Measurements from ENCODE around the gene JUN. TPM values are rescaled to one million over a fixed set of nuclear protein-coding genes. Genes with fewer than 3 reads are reported as not detected.

The JUN gene
- polyA plus RNA-seq, 4 donors = 55.4 to 214 (median 88.0) TPM

DNA sequence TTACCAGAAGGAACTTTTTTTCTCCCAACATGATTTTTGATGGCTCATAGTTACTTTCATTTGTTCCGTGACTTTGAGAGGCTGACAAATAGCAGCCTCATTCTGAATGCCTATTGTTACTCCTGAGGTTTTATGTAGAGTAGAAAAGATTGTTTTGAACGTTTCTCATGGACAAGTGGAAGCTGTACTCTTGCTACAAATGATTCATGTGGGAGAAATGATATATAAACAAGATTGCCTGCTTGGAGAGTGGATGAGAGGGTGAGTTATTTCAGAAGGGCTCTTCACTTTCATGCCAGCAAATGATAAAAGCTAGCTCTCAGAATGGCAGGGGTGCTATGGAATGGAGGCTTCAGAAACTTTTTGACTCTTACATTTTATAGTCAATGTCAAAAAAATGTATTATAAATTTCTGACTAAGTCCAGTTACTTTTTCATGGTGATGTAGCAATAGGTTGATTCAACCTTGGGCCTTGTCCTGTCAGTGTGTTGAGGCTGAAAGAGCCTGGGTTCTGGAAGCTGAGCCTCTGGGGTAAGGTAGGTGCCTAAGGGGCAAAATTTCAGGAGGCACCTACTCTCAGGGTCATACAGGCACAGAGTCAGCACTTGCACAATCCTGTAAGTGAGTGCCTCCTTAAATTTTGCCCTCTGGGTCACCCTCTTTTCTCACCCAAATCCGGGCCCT is 19.4 kb downstream of the JUN start:
- DNase-seq (ENCODE audit: low read depth in 4 of 4, low spot score in 2 of 4) = no peak

DNA sequence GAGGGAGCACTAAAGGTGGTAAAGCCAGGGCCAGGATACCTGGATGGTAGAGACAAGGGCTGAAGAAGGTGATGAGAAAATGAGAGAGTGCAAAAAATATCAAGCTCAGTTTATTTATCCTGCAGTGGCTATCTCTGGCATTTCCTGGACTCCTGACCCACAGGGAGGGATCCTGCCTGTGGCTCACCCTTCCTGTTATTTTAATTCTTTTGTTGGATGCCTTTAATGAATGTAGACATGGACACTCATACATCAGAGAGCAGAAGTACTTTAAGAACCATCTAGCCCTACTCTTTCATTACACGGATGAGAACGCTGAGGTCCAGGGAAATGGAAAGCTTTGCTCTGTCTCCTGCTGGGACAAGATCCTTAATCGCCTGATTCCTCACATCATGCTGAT is 20.6 kb downstream of the JUN start:
- DNase-seq (ENCODE audit: low read depth in 4 of 4, low spot score in 2 of 4) = no peak

DNA sequence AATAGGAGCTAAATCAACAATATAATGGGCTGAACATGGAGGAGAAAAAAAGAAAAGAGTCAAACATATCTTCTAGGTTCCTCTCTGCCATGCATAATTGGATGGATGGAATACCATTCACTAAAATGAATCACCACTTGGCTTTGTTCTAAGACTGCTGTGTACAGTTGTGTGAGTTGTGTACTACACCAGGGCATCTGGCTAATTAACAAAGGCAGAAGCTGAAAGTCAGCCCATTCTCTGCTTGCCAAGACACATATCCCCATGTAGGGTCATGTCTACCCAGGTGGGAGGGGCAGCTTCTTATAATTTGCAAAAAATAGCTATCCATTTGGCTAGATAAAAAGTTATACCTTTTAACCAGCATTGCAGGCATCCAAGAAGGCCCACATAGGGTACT is 21.0 kb downstream of the JUN start:
- no peak for DNase-seq (ENCODE audit: low read depth in 4 of 4, low spot score in 2 of 4)

DNA sequence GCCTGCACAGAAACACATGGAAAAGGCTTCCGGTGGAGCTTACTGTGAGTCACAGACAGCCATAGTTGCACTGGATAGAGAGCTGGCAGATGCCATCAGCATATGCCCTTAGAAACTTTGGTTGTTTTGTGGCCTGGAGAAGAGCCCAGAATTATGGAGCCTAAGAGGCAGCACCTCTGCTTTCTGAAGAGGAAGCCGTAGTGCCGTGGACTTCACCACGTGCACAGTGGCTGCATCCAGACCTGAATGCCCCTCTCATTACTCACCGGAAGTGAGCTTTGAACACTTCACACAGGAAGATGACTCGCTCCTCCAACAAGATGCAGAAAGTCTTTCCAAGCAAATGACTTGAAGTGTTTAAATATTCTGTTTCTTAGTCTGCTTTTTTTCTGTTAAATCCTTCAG is 28.4 kb downstream of the JUN start:
- no peak for DNase-seq (ENCODE audit: low read depth in 4 of 4, low spot score in 2 of 4)

DNA sequence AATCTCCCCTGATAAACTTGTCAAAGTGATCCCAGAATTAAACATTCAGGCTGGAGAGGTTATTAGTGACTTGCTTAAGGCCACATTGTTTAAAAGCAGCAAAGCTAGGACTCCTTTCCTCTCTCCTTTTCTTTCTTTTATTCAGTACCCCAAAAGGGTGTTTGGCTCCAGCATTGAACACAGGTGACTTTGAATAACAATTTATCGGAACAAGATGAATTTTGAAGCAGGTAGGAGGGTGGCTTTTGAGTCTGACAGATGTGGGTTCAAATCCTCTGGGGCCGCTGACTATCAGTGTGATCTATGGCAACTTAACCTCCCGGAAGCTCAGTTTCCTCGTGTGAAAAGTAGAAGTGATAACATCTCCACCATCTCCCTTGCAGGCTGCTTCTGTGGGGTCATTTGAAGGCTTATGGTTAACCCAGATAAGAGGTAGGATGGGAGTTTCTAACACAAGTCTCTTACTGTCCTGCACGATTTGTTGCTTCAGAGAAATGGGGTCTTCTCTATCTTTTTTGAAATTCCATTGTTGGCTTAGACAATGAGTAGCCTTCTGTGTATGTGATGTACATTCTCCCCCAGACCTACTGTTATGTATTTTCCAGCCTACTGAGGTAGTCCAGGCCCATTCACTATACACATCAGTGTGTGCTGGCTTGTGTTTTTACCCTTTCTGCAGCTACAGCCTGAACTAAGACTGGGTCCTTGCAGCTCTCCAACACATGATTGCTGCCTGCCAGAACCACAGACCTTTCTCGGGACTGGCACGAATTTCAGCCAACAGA is 29.0 kb downstream of the JUN start:
- no peak for DNase-seq (ENCODE audit: low read depth in 4 of 4, low spot score in 2 of 4)

DNA sequence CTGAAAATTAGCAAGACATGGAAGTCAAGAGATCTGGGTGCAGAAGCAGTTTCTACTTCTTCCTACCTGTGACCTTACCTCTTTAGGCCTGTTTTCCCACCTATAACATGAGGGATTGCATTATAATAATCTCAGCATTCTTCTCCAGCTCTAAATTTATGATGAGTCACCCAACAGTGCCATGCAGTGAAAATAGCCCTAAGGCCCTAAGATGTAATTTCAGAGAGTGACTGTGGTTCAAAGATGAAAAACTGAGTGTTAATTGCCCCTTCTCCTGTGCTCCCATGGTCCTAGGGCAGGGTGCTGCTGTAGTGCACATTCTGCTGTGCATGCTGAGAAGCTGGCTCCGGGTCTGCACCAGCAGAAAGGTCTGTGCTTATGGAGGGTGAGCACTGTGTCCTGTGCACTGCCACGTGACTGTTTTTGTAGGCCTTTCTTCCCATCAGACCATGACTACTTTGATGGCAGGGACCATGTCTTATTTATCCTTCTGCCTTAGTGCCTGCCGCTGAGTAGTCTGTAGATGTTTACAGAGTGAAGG is 29.7 kb downstream of the JUN start:
- DNase-seq (ENCODE audit: low read depth in 4 of 4, low spot score in 2 of 4) = no peak

DNA sequence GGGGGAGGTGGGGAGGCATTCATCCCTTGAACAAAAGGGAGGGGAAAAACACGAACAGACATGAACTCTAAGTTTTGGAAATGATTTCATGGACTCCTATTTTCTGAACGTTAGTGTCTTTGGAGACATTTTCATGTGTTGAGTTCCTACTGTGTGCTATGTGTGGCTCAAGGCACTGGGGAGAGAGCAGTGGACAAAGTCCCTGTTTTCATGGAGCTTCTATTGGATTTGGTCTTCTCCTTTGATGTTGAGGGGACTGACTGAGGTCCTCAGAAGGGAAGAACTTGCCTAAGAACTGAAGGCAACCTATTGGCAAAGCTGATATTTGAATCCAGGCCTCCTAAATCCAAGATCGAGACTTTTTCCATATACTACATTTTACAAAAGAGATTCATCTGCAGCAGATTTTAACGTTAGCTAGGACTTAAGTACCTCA is 30.4 kb downstream of the JUN start:
- DNase-seq (ENCODE audit: low read depth in 4 of 4, low spot score in 2 of 4) = no peak

DNA sequence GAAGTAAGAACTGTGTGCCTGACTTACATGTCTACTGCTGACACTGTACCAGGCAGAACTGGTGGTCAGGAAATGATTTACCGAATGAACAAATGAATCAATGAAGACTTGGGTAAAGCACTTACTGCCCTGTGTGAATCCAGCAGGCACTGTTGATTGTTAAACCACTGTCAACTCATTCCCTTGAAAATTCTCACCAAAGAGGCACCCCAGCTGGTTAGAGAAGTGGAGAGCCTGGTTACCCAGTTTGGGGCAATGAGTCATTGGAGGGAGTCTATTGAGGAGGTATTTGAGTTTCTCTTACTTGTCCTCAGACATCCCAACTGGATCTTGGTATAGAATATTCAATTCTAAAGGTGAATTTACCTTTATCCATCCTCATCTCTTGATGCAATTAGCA is 34.2 kb downstream of the JUN start:
- DNase-seq (ENCODE audit: low read depth in 4 of 4, low spot score in 2 of 4) = no peak

DNA sequence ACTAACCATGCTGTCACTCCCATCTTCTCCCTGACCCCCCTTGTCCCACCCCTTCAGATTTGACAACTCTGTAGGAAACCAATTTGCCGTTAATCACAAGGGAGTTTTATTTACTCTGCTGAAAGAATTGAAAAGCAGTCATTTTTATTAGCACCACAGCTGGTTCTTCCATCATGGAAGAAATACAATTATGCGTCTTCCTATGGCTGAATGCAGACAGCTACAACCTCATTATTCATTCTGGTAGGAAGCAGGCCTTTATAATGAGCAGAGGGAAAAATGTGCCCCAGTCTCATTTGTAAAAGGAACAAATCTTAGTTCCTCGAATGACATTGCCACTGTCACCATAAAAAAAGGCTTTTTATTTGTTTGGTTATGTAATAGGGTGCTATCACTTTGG is 35.2 kb downstream of the JUN start:
- DNase-seq (ENCODE audit: low read depth in 4 of 4, low spot score in 2 of 4) = peak in 1 of 4 donors; percentile 14

DNA sequence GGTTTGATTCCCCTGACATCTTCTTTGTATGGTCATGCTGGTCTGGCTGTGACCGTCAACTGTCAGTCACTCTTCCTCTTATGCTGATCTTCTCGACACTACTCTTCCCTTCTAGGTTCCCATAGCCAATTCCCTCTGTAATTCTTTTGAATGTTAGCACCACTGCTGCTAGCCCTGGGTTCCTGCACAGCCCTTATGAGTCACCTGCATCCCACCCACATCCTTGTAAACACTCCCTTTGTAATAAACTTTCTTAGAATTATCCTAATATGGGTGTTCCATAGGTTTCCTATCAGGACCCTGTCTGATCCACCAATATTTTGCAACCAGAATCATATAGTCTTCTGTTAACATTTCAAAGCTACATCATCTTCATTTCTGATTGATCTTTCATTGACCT is 37.1 kb downstream of the JUN start:
- DNase-seq (ENCODE audit: low read depth in 4 of 4, low spot score in 2 of 4) = no peak

DNA sequence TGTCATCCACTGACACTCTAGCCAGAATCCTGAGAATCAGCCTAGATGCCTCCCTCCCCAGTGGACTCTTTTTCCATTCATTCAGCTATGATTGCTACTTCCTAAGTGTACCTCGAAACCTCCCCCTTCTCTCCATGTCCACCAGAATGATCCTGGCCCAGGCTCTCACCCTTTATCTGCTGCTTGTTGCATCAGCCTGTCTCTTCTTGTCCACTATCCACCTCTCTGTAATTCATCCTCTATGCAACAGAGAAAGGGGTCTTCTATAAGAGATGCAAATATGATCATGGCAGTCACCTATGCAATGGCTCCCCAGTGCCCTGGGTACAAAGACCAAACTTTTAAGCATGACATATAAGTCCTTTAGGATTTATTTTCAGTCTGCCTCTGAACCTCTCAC is 37.7 kb downstream of the JUN start:
- no peak for DNase-seq (ENCODE audit: low read depth in 4 of 4, low spot score in 2 of 4)

DNA sequence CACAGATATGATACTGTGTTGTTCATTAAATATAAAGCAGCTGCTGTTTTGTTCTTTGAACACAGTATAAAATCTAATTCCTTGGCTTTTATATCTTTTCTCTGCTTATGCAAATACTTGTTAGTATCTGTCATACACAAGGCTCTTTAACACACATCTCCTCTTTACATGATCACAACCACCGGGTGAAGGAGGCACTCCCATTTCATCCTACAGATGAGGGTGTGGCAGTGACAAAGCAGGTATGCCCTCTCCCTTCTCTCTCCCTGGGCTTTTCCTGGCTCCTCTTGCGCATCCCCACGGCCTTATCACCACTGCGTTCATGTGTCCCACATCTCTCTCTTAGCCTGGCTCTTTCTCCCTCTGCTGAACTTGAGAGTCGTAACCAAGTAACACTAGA is 38.2 kb downstream of the JUN start:
- DNase-seq (ENCODE audit: low read depth in 4 of 4, low spot score in 2 of 4) = no peak

DNA sequence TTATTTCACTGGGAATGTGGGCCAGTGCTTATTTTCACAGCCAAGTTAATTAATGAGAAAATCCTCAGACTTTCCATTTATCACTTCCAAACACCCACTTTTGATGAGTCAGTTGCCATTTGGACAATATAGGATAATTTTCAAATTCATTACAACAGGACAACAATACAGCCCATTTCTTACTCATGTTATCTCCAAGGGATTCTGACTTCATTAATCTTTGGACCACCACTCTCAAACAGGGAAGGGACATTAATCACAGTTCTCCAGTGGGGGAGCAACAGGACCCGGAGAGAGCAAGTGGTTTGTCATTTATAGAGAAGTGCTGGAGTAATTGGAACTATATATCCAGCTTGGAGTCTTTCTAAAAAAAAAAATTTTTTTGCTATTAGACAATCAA is 38.7 kb downstream of the JUN start:
- DNase-seq (ENCODE audit: low read depth in 4 of 4, low spot score in 2 of 4) = no peak

DNA sequence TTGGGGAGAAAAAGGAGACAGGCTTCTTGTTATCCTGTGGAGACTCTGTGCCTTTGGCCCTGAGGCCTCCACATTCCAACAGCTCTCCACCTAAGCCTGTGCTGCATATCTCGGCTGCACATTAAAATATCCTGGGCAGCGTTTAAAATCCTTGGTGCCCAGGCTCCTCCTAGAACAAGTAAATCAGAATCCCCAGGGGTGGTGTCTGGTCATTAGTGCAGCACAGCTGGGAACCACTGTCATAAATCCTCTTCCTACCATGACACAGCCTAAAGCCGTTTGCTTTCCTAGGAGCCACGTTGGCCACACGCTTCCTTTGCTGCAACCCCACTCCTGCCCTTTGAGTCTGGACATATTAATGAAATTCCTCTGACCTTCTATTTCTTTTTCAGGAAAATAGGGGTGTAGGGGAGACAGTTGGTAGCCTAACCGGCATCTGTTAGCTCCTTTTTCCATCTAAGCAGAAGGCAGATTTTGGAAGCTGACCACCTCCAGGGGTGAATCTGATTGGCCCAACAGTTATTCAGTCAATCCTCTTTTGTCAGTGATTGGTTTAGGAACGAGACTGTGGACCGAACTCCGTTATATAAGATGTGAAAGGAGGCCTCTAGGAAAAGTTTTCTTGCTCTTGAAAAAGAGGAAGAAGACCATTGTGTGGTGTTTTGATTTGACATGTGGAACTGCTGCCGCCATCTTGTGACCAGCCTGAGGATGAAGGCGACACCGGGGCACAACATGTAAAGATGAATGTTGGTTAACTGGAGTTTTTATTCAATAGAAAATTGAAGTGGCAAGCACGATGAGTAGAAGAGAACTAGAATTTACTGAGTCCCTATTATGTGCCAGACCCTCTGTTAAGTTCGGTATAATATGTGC is 41.9 kb downstream of the JUN start:
- no peak for DNase-seq (ENCODE audit: low read depth in 4 of 4, low spot score in 2 of 4)

DNA sequence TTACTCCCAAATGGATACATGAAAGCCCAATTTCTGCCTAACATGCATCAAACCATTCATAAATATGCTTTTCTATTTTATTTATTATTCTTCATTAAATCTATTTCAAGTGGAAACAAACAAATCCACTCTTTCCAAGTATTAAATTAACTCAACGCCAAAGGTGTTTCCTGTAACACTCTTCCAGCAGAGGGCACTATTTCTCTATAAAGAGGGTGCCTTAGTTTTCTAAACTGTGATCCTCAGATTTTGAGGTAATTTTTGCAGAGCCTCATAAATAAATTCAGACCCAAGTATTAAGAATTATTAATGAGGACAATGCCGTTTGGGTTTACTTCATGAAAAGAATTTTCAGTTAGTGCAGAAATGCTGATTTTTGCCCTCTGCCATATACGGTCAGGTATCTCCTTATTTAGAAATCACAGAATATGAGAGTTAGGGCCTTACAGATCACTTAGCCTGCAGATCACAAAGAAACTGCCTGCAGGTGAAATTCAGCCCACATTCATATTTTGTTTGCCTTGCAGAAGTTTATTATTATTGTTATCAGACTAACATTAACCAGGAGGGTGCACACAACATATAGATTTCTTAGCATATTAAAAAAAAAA is 43.9 kb downstream of the JUN start:
- peak in 2 of 4 donors; percentile 44 to 65 for DNase-seq (ENCODE audit: low read depth in 4 of 4, low spot score in 2 of 4)

DNA sequence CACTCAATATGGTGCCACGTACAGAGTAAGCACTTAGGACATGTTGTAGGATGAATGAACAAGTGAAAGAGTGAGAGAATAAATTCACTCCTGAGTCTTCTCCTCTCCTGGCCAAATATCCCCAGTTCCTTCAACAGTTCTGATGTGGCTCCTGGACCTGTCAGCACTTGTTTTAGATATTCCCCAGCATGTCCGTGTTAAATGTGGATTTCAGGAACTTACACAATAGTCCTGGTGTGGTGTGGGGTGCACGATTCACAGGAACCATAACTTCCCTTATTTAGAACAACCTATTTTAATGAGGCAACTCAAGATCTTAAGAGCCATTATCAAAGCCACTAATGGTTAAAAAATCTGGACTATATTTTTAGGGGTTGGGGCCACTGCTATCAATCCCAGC is 45.0 kb downstream of the JUN start:
- DNase-seq (ENCODE audit: low read depth in 4 of 4, low spot score in 2 of 4) = no peak

DNA sequence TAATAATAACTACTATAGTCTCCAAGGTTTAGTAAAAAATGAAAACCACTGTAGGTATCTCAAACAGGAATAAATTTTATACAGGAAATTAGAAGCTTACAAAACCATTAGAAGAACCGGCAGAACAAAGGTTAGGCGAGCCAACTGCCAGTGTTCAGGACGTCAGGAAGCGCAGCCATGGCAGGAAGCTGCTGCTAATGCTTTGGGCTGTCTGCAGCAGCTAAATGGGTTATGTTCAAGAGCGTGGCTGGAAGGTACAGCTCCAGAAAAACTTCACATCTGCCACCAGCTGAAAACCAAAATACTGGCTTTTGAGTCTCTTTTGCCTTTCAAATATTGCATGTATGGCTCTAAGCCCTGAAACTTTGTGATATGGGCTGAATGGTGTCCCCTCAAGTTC is 48.3 kb downstream of the JUN start:
- no peak for DNase-seq (ENCODE audit: low read depth in 4 of 4, low spot score in 2 of 4)

DNA sequence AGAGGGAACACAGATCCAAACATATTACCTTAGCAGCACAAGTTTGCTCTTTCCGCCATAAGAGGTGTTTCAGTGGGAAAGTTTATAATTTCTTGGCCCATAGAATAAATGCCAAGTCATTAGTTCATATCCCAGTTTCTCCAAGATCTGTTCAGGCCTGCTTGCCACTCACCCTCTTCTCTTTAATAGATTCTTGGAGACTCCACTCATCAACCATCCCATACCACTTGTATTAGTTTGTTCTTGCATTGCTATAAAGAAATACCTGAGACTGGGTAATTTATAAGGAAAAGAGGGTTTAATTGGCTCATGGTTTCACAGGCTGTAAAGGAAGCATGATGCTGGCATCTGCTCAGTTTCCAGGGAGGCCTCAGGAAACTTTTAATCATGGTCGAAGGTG is 49.2 kb downstream of the JUN start:
- DNase-seq (ENCODE audit: low read depth in 4 of 4, low spot score in 2 of 4) = no peak

DNA sequence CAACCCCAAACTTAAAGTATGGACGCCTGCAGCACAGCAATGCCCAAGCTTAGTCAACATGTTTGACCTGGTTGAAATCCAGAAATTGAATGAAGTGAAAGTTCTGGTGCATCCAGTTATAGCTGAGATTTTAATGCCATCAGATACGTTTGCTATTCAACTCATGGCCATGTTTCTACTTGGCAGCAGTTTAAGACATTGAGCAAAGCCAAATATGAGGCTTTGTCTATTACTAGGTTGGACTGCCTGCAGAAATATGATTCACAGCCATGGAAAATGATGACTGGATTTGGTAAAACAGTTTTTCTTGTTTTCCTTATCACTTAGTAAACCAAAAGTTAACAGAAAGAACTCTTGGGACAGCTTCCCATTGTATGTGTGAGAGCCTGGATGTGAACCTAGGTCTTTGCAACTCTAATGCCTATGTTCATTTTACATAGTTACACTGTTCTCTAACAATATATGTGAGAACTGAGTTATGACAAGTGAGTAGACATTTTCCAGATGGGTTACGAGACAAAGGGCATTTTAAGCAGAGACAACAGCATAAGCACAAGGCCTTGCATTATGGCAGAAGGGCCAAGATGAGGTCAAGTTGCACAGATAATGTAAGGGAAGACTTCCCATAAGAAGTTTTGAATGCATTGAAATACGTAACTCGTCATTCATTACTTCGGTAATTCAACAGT is 51.6 kb downstream of the JUN start:
- no peak for DNase-seq (ENCODE audit: low read depth in 4 of 4, low spot score in 2 of 4)
